ENCODE measurements around the gene USP40.

DNA sequence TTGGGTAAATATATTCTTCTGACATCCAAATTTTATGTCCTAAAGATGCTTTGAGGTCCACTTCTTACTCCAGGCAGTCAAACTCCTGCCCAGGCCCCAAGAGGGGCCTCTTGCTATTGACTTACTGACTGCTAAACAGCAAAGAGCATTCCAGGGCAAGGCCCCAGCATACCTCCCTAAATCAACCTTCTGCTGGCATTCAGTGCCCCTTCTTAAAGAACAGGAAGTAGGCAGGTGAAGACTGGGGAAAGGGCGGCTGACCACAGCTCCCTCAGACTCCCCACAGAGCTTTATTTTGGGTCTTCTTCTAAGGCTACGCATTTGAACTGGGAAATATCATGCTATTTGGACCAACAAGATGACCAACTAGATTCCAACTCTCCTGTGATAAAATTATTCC is 68.9 kb downstream of the USP40 start:
- TF ChIP-seq GATA2 (IDR thresholded peaks at IDR 0.05; ENCODE audit: low read depth, low read length) (no peak), GATA3 (IDR thresholded peaks at IDR 0.05; ENCODE audit: low read depth, low read length) (no peak)

Measured in SH-SY5Y (cell line).